GM23338 (cell line): ENCODE measurements around the gene SCN9A. TPM values are rescaled to one million over a fixed set of nuclear protein-coding genes. Genes with fewer than 3 reads are reported as not detected.

Experiments used
- ATAC-seq: fragments of 200-7000 bp; cut with Tn5 transposase; 3 replicates; pipeline ENCODE4 v1.9.1; 2020
- DNase-seq: peaks from one replicate; pipeline ENCODE4 v3.0.0-alpha.2; 2015; ENCODE audit warnings: low spot score
- H2AFZ ChIP-seq: fragments of 200-600 bp; sonication (generic); 2 replicates; pipeline ENCODE4 v1.8.0; 2016; ENCODE audit warnings: antibody characterized with exemption, mild to moderate bottlenecking, moderate library complexity
- H3F3A ChIP-seq: fragments of 200-600 bp; sonication (generic); replicated peaks from 2 replicates; pipeline ENCODE4 v1.8.0; 2017; ENCODE audit warnings: antibody characterized with exemption, mixed run types, low read depth
- H3K27ac ChIP-seq: fragments of 200-600 bp; sonication (generic); 2 replicates; pipeline ENCODE4 v1.6.1; 2016; ENCODE audit warnings: low read depth
- H3K27me3 ChIP-seq: fragments of 200-600 bp; sonication (generic); 2 replicates; pipeline ENCODE4 v1.8.0; 2016; ENCODE audit warnings: mild to moderate bottlenecking, mixed run types, moderate library complexity; ENCODE audit not compliant: insufficient read depth
- H3K36me3 ChIP-seq: fragments of 200-600 bp; sonication (generic); 2 replicates; pipeline ENCODE4 v1.8.0; 2016; ENCODE audit warnings: mild to moderate bottlenecking; ENCODE audit not compliant: insufficient read depth
- H3K4me1 ChIP-seq: fragments of 200-600 bp; sonication (generic); 2 replicates; pipeline ENCODE4 v1.8.0; 2016; ENCODE audit warnings: mild to moderate bottlenecking, moderate library complexity; ENCODE audit not compliant: insufficient read depth
- H3K4me2 ChIP-seq: fragments of 200-600 bp; sonication (generic); 2 replicates; pipeline ENCODE4 v1.7.1; 2017; ENCODE audit warnings: mixed run types
- H3K4me3 ChIP-seq: fragments of 200-600 bp; sonication (generic); 2 replicates; pipeline ENCODE4 v1.6.1; 2016; ENCODE audit warnings: mixed run types
- H3K79me2 ChIP-seq: fragments of 200-600 bp; sonication (generic); replicated peaks from 2 replicates; pipeline ENCODE4 v1.8.0; 2017; ENCODE audit warnings: mild to moderate bottlenecking; ENCODE audit not compliant: insufficient read depth
- H3K9me2 ChIP-seq: fragments of 200-600 bp; sonication (generic); 2 replicates; pipeline ENCODE4 v1.8.0; 2017; ENCODE audit not compliant: insufficient read depth
- H4K20me1 ChIP-seq: fragments of 200-600 bp; sonication (generic); replicated peaks from 2 replicates; pipeline ENCODE4 v1.8.0; 2017; ENCODE audit warnings: mild to moderate bottlenecking; ENCODE audit not compliant: insufficient read depth
- H3K27ac Mint-ChIP-seq: 2 replicates; pipeline ENCODE4 v1.8.0; 2020; ENCODE audit warnings: inconsistent platforms, mild to moderate bottlenecking, moderate library complexity, mixed read lengths
- H3K27me3 Mint-ChIP-seq: 3 replicates; pipeline ENCODE4 v1.8.0; 2022; ENCODE audit warnings: low read depth, mild to moderate bottlenecking, moderate library complexity, mixed read lengths, inconsistent platforms; ENCODE audit not compliant: insufficient read depth, poor library complexity
- H3K36me3 Mint-ChIP-seq: 3 replicates; pipeline ENCODE4 v1.8.0; 2021; ENCODE audit warnings: low read depth, mild to moderate bottlenecking, inconsistent platforms, moderate library complexity, mixed read lengths
- H3K4me1 Mint-ChIP-seq: 3 replicates; pipeline ENCODE4 v1.8.0; 2020; ENCODE audit warnings: mild to moderate bottlenecking, inconsistent platforms, mixed read lengths
- H3K4me3 Mint-ChIP-seq: 3 replicates; pipeline ENCODE4 v1.8.0; 2021; ENCODE audit warnings: moderate library complexity, mild to moderate bottlenecking, inconsistent platforms, mixed read lengths
- H3K9me3 Mint-ChIP-seq: 3 replicates; pipeline ENCODE4 v1.8.0; 2020; ENCODE audit warnings: moderate library complexity, mild to moderate bottlenecking, inconsistent platforms, mixed read lengths
- CREB1 ChIP-seq: fragments of 250-450 bp; sonication (Bioruptor Pico); IDR thresholded peaks from 2 replicates; pipeline ENCODE4 v1.5.0; 2020; ENCODE audit warnings: low read depth, mild to moderate bottlenecking, moderate library complexity
- CTCF ChIP-seq, 2 experiments: fragments of 200-600 bp in 1 of 2; sonication (generic) in 1 of 2; conservative IDR thresholded peaks; 2 replicates each; pipeline versions ENCODE4 v1.5.1 to v1.6.1; 2016 to 2017; ENCODE audit warnings: antibody characterized with exemption in 2 of 2, low read depth in 2 of 2, mild to moderate bottlenecking in 2 of 2, moderate library complexity in 1 of 2
- EZH2 ChIP-seq: fragments of 200-600 bp; sonication (generic); IDR thresholded peaks from one replicate; pipeline ENCODE4 v1.8.0; 2017; ENCODE audit warnings: antibody characterized with exemption, mild to moderate bottlenecking, low read depth; ENCODE audit not compliant: unreplicated experiment
- EZH2phosphoT487 ChIP-seq: fragments of 200-600 bp; sonication (generic); IDR thresholded peaks from one replicate; pipeline ENCODE4 v1.8.1; 2018; ENCODE audit warnings: antibody characterized with exemption; ENCODE audit not compliant: unreplicated experiment
- JUNB ChIP-seq: IDR thresholded peaks from one replicate; pipeline ENCODE4 v1.6.1; 2016; ENCODE audit warnings: antibody characterized with exemption; ENCODE audit not compliant: unreplicated experiment
- NANOG ChIP-seq: IDR thresholded peaks from 2 replicates; pipeline ENCODE4 v1.6.1; 2016; ENCODE audit warnings: antibody characterized with exemption, borderline replicate concordance
- POLR2AphosphoS5 ChIP-seq: IDR thresholded peaks from 2 replicates; pipeline ENCODE4 v1.6.1; 2016; ENCODE audit warnings: antibody characterized with exemption, low read depth
- STAT1 ChIP-seq: IDR thresholded peaks from one replicate; pipeline ENCODE4 v1.6.1; 2016; ENCODE audit warnings: antibody characterized with exemption; ENCODE audit not compliant: unreplicated experiment
- ZNF114 ChIP-seq: fragments of 250-450 bp; sonication (Bioruptor Pico); IDR thresholded peaks from 2 replicates; pipeline ENCODE4 v1.5.0; 2020; ENCODE audit warnings: mild to moderate bottlenecking, moderate library complexity
- polyA plus RNA-seq: library from polyadenylated mRNA; unstranded; fragments of >200 nt; fragmentation: Nextera tagmentation; extraction: Ambion mirVana; gene quantifications from 2 replicates; pipeline ENCODE4 v1.2.1, GENCODE V29; 2016
- total RNA-seq: library from RNA; depleted of rRNA; stranded (reverse); fragments of >200 nt; shearing (Covaris generic); gene quantifications from 2 replicates; pipeline ENCODE4 v1.2.3, GENCODE V29; 2014
- TF ChIP-seq, protein P1 (sequence below): fragments of 250-450 bp; sonication (Bioruptor Pico); IDR thresholded peaks from 2 replicates; pipeline ENCODE4 v1.5.0; 2020; ENCODE audit warnings: mild to moderate bottlenecking, moderate library complexity
- TF ChIP-seq, protein P2 (sequence below): IDR thresholded peaks from 2 replicates; pipeline ENCODE4 v1.6.1; 2016; ENCODE audit warnings: antibody characterized with exemption

SCN9A gene
- total and polyA plus RNA-seq, 2 experiments from 2014 or later, result 8.8 to 9.5 TPM

DNA sequence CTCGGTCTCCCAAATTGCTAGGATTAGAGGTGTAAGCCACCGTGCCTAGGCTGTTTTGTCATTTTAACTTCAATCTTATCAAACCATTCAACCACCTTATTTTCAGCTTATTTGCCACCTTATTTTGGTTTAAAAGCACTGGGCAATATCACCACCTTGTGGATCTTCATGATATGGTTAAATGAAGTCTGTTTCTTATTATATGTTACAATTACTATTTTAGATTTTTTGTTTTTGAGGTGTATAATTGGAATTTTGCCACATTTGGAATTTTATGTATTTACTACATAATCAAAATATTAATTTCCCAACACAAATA, 43.8 kb upstream of the SCN9A start:
- Mint-ChIP-seq H3K27ac (no peak overlapping the region; the same call in 1 of the 2 replicates), H3K9me3 (no peaks in the 10 kb centered on the region), H3K4me1 (no peaks in the 10 kb centered on the region; the same call in 2 of the 3 replicates), H3K4me3 (no peak overlapping the region), H3K27me3 (no peaks in the 10 kb centered on the region), H3K36me3 (no peaks in the 10 kb centered on the region)
- ATAC-seq (peak; percentile 37; the same call in 2 of the 3 replicates), DNase-seq (peak; percentile 56)
- no peaks in the 10 kb centered on the region for H3F3A ChIP-seq
- TF ChIP-seq CTCF (conservative IDR thresholded peaks at IDR 0.05; ENCODE audit: low read depth in 2 of 2) (peak; percentile 60 to 82), EZH2phosphoT487 (no peak), POLR2AphosphoS5 (no peak), JUNB (no peak)
- H3K27me3 ChIP-seq, result no peaks in the 10 kb centered on the region
- 0 out of 2 replicates have a peak overlapping the region, but pooled peaks have one; percentile 3 for H2AFZ ChIP-seq
- H3K9me2 ChIP-seq, result no peaks in the 10 kb centered on the region
- H3K4me3 ChIP-seq, result no peak overlapping the region
- no peak overlapping the region for H3K27ac ChIP-seq
- H4K20me1 ChIP-seq, result no peaks in the 10 kb centered on the region
- no peaks in the 10 kb centered on the region for H3K79me2 ChIP-seq
- no peaks in the 10 kb centered on the region for H3K36me3 ChIP-seq
- no peaks in the 10 kb centered on the region for H3K4me1 ChIP-seq
- no peak overlapping the region for H3K4me2 ChIP-seq

GRCh38 chr2:166418853-166419615, 43.3 kb upstream of the SCN9A start:
- Mint-ChIP-seq H3K27me3 (no peaks in the 10 kb centered on the region), H3K4me3 (no peak overlapping the region), H3K27ac (no peak overlapping the region; the same call in 1 of the 2 replicates), H3K4me1 (no peaks in the 10 kb centered on the region; the same call in 2 of the 3 replicates), H3K9me3 (no peaks in the 10 kb centered on the region), H3K36me3 (no peaks in the 10 kb centered on the region)
- Histone ChIP-seq H3K36me3 (no peaks in the 10 kb centered on the region), H3F3A (no peaks in the 10 kb centered on the region), H2AFZ (0 out of 2 replicates have a peak overlapping the region, but pooled peaks have one; percentile 3), H3K79me2 (no peaks in the 10 kb centered on the region), H3K27me3 (no peaks in the 10 kb centered on the region), H3K27ac (no peak overlapping the region; the same call in 1 of the 2 replicates), H3K9me2 (no peaks in the 10 kb centered on the region), H3K4me3 (no peak overlapping the region), H4K20me1 (no peaks in the 10 kb centered on the region), H3K4me2 (no peak overlapping the region), H3K4me1 (no peaks in the 10 kb centered on the region)
- DNase-seq (no peak), ATAC-seq (peak; percentile 37; the same call in 2 of the 3 replicates)
- TF ChIP-seq, protein P1, sequence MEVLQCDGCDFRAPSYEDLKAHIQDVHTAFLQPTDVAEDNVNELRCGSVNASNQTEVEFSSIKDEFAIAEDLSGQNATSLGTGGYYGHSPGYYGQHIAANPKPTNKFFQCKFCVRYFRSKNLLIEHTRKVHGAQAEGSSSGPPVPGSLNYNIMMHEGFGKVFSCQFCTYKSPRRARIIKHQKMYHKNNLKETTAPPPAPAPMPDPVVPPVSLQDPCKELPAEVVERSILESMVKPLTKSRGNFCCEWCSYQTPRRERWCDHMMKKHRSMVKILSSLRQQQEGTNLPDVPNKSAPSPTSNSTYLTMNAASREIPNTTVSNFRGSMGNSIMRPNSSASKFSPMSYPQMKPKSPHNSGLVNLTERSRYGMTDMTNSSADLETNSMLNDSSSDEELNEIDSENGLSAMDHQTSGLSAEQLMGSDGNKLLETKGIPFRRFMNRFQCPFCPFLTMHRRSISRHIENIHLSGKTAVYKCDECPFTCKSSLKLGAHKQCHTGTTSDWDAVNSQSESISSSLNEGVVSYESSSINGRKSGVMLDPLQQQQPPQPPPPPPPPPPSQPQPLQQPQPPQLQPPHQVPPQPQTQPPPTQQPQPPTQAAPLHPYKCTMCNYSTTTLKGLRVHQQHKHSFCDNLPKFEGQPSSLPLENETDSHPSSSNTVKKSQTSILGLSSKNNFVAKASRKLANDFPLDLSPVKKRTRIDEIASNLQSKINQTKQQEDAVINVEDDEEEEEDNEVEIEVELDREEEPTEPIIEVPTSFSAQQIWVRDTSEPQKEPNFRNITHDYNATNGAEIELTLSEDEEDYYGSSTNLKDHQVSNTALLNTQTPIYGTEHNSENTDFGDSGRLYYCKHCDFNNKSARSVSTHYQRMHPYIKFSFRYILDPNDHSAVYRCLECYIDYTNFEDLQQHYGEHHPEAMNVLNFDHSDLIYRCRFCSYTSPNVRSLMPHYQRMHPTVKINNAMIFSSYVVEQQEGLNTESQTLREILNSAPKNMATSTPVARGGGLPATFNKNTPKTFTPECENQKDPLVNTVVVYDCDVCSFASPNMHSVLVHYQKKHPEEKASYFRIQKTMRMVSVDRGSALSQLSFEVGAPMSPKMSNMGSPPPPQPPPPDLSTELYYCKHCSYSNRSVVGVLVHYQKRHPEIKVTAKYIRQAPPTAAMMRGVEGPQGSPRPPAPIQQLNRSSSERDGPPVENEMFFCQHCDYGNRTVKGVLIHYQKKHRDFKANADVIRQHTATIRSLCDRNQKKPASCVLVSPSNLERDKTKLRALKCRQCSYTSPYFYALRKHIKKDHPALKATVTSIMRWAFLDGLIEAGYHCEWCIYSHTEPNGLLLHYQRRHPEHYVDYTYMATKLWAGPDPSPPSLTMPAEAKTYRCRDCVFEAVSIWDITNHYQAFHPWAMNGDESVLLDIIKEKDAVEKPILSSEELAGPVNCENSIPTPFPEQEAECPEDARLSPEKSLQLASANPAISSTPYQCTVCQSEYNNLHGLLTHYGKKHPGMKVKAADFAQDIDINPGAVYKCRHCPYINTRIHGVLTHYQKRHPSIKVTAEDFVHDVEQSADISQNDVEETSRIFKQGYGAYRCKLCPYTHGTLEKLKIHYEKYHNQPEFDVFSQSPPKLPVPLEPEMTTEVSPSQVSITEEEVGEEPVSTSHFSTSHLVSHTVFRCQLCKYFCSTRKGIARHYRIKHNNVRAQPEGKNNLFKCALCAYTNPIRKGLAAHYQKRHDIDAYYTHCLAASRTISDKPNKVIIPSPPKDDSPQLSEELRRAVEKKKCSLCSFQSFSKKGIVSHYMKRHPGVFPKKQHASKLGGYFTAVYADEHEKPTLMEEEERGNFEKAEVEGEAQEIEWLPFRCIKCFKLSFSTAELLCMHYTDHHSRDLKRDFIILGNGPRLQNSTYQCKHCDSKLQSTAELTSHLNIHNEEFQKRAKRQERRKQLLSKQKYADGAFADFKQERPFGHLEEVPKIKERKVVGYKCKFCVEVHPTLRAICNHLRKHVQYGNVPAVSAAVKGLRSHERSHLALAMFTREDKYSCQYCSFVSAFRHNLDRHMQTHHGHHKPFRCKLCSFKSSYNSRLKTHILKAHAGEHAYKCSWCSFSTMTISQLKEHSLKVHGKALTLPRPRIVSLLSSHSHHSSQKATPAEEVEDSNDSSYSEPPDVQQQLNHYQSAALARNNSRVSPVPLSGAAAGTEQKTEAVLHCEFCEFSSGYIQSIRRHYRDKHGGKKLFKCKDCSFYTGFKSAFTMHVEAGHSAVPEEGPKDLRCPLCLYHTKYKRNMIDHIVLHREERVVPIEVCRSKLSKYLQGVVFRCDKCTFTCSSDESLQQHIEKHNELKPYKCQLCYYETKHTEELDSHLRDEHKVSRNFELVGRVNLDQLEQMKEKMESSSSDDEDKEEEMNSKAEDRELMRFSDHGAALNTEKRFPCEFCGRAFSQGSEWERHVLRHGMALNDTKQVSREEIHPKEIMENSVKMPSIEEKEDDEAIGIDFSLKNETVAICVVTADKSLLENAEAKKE (CRISPR knock-in tag), result no peak
- TF ChIP-seq CREB1 (CRISPR knock-in tag) (no peak), EZH2phosphoT487 (no peak), NANOG (no peak), JUNB (no peak), POLR2AphosphoS5 (no peak), STAT1 (no peak), EZH2 (no peak), ZNF114 (CRISPR knock-in tag) (no peak)
- TF ChIP-seq, protein P2, sequence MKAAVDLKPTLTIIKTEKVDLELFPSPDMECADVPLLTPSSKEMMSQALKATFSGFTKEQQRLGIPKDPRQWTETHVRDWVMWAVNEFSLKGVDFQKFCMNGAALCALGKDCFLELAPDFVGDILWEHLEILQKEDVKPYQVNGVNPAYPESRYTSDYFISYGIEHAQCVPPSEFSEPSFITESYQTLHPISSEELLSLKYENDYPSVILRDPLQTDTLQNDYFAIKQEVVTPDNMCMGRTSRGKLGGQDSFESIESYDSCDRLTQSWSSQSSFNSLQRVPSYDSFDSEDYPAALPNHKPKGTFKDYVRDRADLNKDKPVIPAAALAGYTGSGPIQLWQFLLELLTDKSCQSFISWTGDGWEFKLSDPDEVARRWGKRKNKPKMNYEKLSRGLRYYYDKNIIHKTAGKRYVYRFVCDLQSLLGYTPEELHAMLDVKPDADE, result no peak
